ENCODE data around the gene KIF5B.
A peak's percentile ranks its signal among the peaks of the same experiment; 100 is the strongest.
"Not testable (repeated sequence)": the region's sequence is repeated elsewhere in the genome, so short reads cannot be mapped to it uniquely, and the experiment has no call there.

Gene KIF5B

DNA sequence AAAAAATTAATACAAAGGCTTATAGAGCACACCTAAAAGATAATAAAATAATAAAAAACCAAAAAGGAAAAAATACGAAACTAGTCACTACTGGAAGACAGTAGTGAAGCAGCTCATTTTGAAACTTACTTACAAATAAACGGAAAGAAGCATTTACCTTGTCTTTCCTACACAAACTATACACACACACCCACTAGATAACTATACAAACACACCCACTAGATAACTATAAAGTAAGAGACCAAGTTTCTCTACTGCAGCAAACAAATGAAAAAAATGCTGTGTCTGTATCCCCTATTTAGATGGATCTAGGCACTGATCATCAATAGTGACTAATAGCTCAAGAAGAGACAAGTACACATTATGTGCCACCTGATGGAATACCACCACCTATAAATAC is 49.2 kb downstream of the KIF5B start:
- no peak for DNase-seq (ENCODE audit: low spot score)

- peak; percentile 40 for DNase-seq (ENCODE audit: low spot score)
These were observed 51.2 kb downstream of the KIF5B start for GRCh38 chr10:32005050-32005449.

DNA sequence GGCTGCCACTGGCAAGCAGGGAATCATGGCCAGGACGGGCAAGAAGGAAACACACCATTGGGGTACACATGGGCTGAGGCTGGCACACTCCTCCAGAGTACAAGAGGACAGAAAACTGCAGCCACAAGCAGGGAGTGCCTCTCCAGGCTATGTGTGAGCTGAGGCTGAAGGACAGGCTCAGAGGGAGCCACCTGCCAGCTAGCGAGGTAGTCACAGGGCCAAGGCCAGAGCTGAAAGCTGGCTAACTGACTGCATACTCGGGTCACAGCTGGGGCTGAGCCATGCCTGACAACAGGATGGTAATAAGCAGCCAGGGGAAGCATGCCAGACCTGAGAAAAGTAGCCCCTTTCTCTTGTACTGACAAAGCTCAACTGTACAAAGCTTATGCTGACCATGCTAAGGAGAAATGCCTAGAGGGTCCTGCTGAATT is 52.0 kb downstream of the KIF5B start:
- DNase-seq (ENCODE audit: low spot score) = no peak

DNA sequence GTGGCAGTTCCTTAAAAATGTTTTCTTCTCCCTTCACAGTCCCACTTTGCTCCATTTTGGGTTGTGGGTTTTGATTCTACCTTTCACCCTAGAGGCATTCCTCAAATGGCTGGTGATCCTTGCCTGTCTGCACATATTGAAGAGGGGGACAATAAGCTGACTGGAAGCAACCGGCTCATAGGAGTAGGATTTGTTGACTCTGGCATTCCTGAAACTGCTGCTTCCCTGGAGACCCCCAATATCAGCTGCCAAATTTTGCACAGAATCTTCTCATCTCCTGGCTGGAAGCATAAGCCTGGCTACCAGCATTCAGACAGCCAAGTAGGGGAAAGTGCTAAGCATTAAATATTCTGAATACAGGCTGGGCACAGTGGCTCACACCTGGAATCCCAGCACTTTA is 53.7 kb downstream of the KIF5B start:
- DNase-seq (ENCODE audit: low spot score) = no peak

DNA sequence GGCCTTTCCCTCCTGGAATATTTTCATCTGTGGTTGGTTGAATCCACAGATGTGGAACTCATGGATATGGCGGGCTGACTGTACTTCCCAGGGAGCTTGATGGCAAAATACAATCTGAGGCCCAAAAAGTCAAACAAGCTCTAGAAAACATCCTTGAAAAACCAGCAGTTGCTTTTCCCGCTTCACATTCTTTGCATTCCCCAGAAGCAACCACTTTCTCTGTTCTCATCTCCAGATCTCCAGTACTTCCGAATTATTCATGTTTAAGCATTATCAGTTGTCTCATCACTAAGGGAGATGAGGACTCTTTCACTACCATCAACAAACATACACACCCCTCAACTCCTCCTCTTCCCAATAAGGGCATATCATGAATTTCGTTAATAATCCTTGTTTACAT is 55.3 kb downstream of the KIF5B start:
- DNase-seq (ENCODE audit: low spot score) = no peak

- DNase-seq (ENCODE audit: low spot score) = no peak
These were observed 56.4 kb downstream of the KIF5B start for GRCh38 chr10:31999836-32000235.

DNA sequence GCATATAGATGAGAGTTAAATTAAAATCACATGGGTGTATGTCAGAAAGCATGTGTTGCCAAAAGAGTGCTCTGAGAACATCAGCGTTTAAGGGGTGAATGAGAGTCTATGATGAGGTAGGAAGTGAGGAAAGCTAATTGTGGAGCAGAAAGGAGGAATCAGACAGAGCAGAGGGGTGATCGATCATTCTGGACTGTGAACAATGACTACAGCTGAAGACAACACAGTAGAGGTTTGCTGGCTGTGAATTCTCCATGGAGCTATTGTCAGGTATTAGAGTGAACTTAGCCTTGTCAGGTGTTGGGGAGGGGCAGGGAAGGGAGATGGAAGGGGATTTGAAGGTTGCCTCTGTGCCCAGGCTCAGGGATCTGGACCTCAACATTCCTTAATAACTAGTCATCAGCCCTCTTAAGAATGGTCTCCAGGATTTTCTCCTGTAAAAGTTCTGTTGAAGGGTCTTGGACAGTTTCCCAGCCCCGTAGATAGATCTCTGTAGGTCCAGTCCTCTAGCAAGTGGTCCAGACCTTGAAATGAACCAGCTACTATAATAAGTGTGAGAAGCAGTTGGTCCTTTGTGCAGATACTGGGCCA is 57.1 kb downstream of the KIF5B start:
- no peak for DNase-seq (ENCODE audit: low spot score)

DNA sequence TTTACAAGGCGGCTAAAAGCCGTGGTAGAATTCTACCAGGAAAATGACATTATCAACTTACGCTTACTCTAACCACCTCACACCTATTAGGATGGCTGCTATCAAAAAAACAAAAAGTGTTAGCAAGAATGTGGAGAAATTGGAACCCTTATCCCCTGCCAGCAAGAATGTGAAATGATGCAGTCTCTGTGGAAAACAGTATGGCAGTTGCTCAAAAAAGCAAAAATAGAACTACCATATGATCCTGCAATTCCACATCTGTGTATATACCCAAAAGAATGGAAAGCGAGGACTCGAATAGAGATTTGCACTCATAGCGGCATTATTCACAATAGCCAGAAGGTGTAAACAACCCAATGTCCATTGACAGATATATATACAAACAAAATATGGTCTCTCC is 61.3 kb downstream of the KIF5B start:
- DNase-seq (ENCODE audit: low spot score) = no peak

DNA sequence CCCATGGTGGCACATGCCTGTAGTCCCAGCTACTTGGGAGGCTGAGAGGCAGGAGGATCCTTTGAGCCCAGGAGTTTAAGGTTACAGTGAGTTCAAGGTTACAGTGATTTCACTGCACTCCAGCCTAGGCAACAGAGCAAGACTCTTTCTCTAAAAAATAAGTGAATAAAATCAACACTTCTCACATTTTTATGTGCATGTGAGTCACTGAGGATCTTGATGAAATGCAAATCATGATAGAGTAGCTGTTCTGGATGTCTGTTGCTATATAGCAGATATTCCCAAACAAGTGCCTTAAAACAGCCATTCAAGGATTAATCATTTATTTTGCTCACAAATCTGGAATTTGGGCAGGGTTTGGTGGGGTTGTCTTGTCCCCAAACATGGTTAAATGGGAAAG is 65.3 kb downstream of the KIF5B start:
- no peak for DNase-seq (ENCODE audit: low spot score)

GRCh38 chr10:31987786-31988185 is 68.4 kb downstream of the KIF5B start:
- DNase-seq (ENCODE audit: low spot score) = not testable (repeated sequence)

DNA sequence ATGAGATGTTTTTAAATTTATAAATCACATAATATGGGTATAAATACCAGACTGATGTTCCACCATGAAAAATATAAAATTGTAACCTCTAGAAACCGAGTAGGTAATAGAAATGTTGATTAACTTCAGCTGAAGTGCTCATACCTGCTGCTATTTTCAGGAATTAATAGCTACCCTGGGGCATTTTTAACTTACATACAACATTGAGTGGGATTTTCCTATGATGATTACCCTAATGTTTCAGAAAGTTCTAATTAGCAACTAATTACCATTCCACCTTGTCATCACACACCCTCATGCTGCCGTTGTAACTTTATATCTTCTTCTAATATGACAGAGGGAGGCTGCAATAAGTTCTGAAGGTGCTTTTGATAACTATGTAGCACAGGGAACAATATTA is 74.1 kb downstream of the KIF5B start:
- no peak for DNase-seq (ENCODE audit: low spot score)

DNA sequence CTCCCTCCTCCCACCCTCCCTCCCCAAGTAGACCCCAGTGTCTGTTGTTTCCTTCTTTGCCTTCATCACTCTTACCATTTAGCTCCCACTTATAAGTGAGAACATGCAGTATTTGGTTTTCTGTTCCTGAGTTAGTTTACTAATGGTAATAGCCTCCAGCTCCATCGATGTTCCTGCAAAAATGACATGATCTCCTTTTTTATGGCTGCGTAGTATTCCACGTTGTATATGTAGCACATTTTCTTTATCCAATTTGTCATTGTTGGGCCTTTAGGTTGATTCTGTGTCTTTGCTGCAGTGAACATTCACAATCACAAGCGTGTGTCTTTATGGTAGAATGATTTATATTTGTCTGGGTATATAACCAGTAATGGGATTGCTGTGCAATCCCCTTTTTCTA is 75.8 kb downstream of the KIF5B start:
- DNase-seq (ENCODE audit: low spot score) = no peak

DNA sequence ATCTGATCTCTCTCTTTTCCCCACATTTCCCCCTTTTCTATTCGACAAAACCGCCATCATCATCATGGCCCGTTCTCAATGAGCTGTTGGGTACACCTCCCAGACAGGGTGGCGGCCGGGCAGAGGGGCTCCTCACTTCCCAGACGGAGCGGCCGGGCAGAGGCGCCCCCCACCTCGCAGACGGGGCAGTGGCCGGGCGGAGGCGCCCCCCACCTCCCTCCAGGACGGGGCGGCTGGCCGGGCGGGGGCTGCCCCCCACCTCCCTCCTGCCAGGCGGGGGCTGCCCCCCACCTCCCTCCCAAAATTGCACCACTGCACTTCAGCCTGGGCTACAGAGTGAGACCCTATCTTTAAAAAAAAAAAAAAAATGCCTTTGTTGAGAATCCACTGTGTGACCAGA is 77.2 kb downstream of the KIF5B start:
- not testable (repeated sequence) for DNase-seq (ENCODE audit: low spot score)

- DNase-seq (ENCODE audit: low spot score) = no peak
These were observed 78.1 kb downstream of the KIF5B start for GRCh38 chr10:31978156-31978483.

DNA sequence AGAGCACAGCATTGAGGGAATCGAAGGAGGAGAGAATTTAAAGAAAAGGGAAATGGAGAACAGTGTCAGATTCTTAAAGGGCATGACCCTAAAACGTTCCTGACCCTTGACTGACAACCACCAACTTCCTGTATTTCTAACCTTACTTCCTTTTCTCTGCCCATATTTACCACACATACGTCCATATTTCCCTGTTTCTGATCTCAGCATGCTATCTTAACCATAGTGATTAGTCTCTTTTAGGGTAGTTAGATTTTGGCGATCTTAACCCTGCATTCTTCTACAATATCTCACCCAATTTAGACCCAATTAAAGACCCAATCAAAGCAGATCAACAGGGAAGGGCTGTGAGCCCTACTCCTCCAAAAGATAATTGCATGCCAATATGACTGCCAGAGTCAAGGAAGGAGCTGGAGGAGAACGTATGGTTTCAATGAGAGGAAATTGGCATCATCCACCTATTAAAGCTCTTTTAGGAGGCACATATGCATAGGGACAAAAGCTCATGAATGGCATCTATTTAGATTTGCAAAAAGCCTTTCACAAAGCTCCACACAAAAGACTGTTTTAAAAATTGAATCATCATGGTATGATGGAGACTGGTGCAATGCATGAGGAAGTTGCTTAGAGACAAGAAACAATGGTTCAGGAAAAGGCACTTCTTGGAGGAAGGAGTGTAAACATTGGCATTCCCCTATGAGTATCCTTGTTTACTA is 78.6 kb downstream of the KIF5B start:
- DNase-seq (ENCODE audit: low spot score) = no peak

DNA sequence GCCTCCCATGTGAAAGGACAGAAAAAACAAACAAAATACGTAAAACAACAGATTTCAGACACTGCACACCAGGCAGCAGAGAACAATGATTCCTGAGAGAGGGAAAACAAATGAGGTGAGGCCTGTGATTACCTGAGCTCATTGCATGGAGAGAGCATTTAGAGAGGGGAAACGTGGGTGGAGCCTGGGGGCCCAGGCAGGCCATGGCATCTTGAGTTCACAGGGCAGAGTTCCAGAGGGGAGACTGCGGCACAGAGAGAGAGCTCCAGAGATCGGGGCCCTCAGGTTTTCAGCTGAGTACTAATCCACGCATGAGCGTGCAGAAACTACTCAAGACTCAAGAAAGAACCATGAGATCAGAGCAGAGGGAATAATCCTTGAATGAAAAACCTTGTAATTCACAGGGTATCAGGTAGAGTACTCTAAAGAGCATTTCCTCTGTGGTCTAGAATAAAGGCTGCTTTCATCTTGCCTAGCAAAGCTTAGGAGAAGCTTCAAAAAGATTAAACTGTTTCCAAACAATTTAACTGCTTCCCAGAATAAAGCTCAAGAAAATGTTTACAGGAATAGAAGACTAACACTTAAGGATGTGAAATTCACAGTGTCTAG is 81.0 kb downstream of the KIF5B start:
- no peak for DNase-seq (ENCODE audit: low spot score)

DNA sequence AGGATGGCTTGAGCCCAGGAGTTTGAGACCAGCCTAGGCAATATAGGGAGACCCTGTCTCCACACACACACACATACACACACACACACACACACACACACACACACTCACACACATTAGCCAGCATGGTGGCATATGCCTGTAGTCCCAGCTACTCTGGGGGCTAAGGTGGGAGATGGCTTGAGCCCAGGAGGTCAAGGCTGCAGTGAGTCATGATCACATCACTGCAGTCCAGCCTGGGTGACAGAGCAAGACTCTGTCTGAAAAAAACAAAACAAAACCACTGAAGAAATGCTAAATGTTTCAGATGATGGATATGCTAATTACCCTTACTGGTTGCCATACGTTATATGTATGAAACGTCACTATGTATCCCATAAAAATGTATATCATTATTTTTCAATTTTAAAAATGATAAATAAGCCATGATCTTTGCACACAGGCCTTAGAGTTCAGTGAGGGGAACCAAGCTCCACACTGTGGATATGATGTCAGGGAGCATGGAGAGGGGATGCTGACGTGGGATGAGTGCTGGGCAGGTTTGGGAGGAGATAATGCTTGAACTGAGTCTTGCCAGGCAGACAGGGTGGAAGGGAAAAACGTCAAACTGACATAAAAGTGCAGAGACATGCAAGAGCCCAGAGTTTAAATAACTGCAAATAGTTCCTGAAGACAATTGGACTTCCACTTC is 81.6 kb downstream of the KIF5B start:
- DNase-seq (ENCODE audit: low spot score) = no peak

GRCh38 chr10:31972519-31973041 is 83.6 kb downstream of the KIF5B start:
- no peak for DNase-seq (ENCODE audit: low spot score)

DNA sequence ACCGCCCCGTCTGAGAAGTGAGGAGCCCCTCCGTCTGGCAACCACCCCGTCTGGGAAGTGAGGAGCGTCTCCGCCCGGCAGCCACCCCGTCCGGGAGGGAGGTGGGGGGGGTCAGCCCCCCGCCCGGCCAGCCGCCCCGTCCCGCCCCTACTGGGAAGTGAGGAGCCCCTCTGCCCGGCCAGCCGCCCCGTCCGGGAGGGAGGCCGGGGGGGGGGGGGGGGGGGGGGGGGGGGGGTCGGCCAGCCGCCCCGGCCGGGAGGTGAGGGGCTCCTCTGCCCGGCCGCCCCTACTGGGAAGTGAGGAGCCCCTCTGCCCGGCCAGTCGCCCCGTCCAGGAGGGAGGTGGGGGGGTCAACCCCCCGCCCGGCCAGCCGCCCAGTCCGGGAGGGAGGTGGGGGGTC is 86.4 kb downstream of the KIF5B start:
- DNase-seq (ENCODE audit: low spot score) = not testable (repeated sequence)

DNA sequence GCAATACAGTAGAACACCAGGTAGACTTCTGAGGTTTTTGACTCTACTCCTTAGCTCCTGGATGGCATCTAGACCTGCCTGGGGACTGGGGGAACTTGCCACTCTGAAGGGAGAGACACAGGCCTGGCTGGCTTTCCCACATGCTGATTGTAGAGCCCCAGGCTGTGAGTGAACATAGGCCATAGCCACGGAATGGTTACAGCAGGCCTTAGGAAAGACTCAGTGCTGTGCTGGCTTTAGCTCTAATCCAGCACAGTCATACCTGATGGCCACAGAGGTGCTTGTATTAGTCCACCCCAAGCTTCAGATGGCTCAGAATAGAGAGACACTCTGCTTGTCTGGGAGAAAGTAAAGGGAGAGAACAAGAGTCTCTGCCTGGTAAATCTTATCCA is 92.6 kb downstream of the KIF5B start:
- no peak for DNase-seq (ENCODE audit: low spot score)

- peak; percentile 58 for DNase-seq (ENCODE audit: low spot score)
These were observed 93.2 kb downstream of the KIF5B start for GRCh38 chr10:31962826-31963588.
